GM12892 (cell line): ENCODE data around the gene BLMH.

Experiments
- POLR2A ChIP-seq: IDR thresholded peaks from 2 replicates; pipeline ENCODE4 v1.6.1; 2011; ENCODE audit warnings: low read depth, low read length, control low read depth
- POLR2AphosphoS5 ChIP-seq: IDR thresholded peaks from 2 replicates; pipeline ENCODE4 v1.6.1; 2011; ENCODE audit warnings: low read depth, low read length, control low read depth
- TAF1 ChIP-seq: IDR thresholded peaks from 2 replicates; pipeline ENCODE4 v1.6.1; 2011; ENCODE audit warnings: low read depth, mild to moderate bottlenecking, control low read depth, low read length, borderline replicate concordance

- no peak for TF ChIP-seq POLR2A
- no peak for TF ChIP-seq TAF1
- TF ChIP-seq POLR2AphosphoS5: no peak
These were observed 12.6 kb downstream of the BLMH start for GRCh38 chr17:30279156-30279555.
